ENCODE data around the gene TTC28. TPM values are rescaled to one million over a fixed set of nuclear protein-coding genes. Genes with fewer than 3 reads are reported as not detected.

Gene TTC28
- polyA plus RNA-seq, 6 donors from 2014 or later, result 2.2 to 5.0 (median 2.9) TPM

GRCh38 chr22:27985323-27986275 lies 694.0 kb downstream of the TTC28 start:
- Mint-ChIP-seq H3K36me3 (peaks cover 7 to 8% of the 10 kb centered on the region in 2 donors), H3K9me3 (no peaks in the 10 kb centered on the region), H3K4me3 (no peak overlapping the region), H3K27ac (peak overlapping the region in 1 of 6 donors; percentile 47), H3K4me1 (peaks cover 0 to 7% (median 0%) of the 10 kb centered on the region in 3 donors), H3K27me3 (no peaks in the 10 kb centered on the region)
- ATAC-seq (ENCODE audit: low read depth in 2 of 2), result no peak
- DNase-seq, result no peak

GRCh38 chr22:27984723-27985122 lies 694.9 kb downstream of the TTC28 start:
- Mint-ChIP-seq H3K36me3 (peaks cover 7 to 8% of the 10 kb centered on the region in 2 donors), H3K27ac (no peak overlapping the region), H3K4me1 (peaks cover 0 to 7% (median 0%) of the 10 kb centered on the region in 3 donors), H3K9me3 (no peaks in the 10 kb centered on the region), H3K27me3 (no peaks in the 10 kb centered on the region), H3K4me3 (no peak overlapping the region)
- ATAC-seq (ENCODE audit: low read depth in 2 of 2) (no peak), DNase-seq (no peak)

DNA sequence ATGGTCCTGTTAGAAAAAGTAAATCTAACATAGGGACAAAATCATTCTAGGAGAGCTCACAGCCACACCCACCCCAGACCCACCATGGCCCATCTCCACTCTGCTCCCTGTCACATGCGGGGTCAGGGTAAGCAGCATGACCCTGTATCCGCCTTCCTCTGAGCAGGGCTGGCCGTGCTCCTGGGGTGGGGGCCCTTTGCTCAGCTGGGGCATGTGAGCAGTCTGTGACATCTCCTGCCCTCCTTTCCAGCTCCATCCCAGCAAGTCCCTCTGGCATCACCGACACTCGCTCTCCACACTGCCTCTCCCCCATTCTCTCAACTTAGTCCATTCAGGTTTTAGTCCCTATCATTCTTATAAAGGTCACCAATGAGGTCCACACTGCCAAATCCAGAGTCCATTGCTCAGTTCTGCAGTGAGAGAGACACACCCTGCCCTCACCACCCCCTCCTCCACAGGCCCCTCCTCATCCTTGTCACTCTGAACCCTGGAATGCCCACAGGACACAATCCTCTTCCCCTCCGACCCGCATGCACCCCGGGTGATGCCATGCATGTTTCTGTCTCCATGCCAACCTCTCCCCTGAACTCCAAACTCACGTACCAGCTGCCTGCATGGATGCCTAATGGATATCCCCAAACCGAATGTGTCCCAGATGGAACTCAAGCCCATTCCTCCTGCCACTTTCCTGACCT lies 695.5 kb downstream of the TTC28 start:
- no peaks in the 10 kb centered on the region for H3K9me3 Mint-ChIP-seq
- H3K36me3 Mint-ChIP-seq, result peaks cover 7 to 8% of the 10 kb centered on the region in 2 donors
- peak overlapping the region in 3 of 6 donors; percentile 0 to 83 (median 3) for H3K27ac Mint-ChIP-seq
- ATAC-seq (ENCODE audit: low read depth in 2 of 2) (no peak), DNase-seq (no peak)
- H3K4me1 Mint-ChIP-seq, result peaks cover 0 to 7% (median 0%) of the 10 kb centered on the region in 3 donors
- no peak overlapping the region for H3K4me3 Mint-ChIP-seq
- H3K27me3 Mint-ChIP-seq, result no peaks in the 10 kb centered on the region

GRCh38 chr22:27983361-27983791 lies 696.3 kb downstream of the TTC28 start:
- no peaks in the 10 kb centered on the region for H3K9me3 Mint-ChIP-seq
- no peak overlapping the region for H3K4me3 Mint-ChIP-seq
- peaks cover 7 to 8% of the 10 kb centered on the region in 2 donors for H3K36me3 Mint-ChIP-seq
- ATAC-seq (ENCODE audit: low read depth in 2 of 2) (no peak), DNase-seq (no peak)
- peaks cover 0 to 7% (median 0%) of the 10 kb centered on the region in 3 donors for H3K4me1 Mint-ChIP-seq
- H3K27me3 Mint-ChIP-seq, result no peaks in the 10 kb centered on the region
- H3K27ac Mint-ChIP-seq, result peak overlapping the region in 1 of 6 donors; percentile 14

DNA sequence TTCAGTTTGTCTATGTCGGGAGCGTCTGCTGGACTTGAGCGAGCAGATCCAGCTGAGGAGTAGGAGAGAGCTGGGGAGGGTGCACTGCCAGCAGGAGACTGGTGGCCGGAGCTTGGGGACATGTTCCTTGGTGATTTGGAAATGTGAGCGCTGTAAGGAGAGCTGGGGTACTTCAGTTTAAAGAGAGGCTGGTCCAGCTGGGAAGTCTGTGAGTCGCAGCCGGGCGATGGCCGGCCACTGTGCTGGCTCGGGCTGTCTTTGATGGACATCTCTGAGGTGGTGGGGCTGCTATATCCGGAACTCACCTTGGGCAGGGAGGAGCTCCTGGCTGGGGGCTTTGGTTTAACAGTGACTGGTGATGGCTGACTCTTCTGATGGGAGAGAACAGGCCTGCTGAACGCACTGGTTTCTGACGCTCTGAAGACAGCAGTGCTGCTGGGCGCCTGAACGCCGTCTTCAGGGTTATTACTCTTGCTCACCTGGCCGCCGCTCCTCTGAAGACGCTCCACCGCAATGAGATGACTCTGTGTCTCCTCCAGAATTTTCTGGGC lies 696.9 kb downstream of the TTC28 start:
- Mint-ChIP-seq H3K27me3 (no peaks in the 10 kb centered on the region), H3K4me1 (peaks cover 0 to 7% (median 0%) of the 10 kb centered on the region in 3 donors), H3K4me3 (no peak overlapping the region), H3K9me3 (no peaks in the 10 kb centered on the region), H3K27ac (no peak overlapping the region), H3K36me3 (peaks cover 7 to 14% of the 10 kb centered on the region in 2 donors)
- ATAC-seq (ENCODE audit: low read depth in 2 of 2), result no peak
- no peak for DNase-seq

DNA sequence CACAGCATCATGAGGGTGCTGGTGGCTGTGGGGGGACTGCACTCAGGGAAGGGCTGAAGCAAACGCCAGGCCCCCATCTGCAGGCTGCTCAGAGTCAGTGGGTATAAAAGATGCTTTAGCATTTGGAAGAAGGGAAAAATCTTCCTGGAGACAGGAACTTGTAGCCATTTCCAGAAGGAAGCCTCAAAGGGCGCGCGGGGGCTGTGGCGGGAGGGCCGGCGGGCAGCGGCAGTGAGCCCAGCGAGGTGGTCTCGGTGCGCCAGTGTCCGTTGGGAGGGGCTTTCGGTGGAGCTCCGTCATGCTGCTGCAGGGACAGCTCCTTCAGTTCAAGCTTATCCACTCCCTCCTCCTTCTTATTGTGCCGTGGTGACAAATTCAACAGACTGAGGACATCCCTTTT lies 697.5 kb downstream of the TTC28 start:
- H3K36me3 Mint-ChIP-seq, result peaks cover 7 to 14% of the 10 kb centered on the region in 2 donors
- DNase-seq, result no peak
- no peaks in the 10 kb centered on the region for H3K9me3 Mint-ChIP-seq
- no peak for ATAC-seq (ENCODE audit: low read depth in 2 of 2)
- H3K27ac Mint-ChIP-seq, result no peak overlapping the region
- H3K4me1 Mint-ChIP-seq, result peaks cover 0 to 7% (median 0%) of the 10 kb centered on the region in 3 donors
- H3K4me3 Mint-ChIP-seq, result no peak overlapping the region
- no peaks in the 10 kb centered on the region for H3K27me3 Mint-ChIP-seq

GRCh38 chr22:27980424-27981148 lies 699.1 kb downstream of the TTC28 start:
- Mint-ChIP-seq H3K9me3 (no peaks in the 10 kb centered on the region), H3K36me3 (peaks cover 7 to 10% of the 10 kb centered on the region in 2 donors), H3K4me1 (peaks cover 0 to 7% (median 0%) of the 10 kb centered on the region in 3 donors), H3K27me3 (no peaks in the 10 kb centered on the region), H3K27ac (no peak overlapping the region), H3K4me3 (peak overlapping the region in 1 of 8 donors; percentile 30)
- no peak for ATAC-seq (ENCODE audit: low read depth in 2 of 2)
- DNase-seq, result no peak

GRCh38 chr22:27978802-27979201 lies 700.8 kb downstream of the TTC28 start:
- Mint-ChIP-seq H3K9me3 (no peaks in the 10 kb centered on the region), H3K4me3 (no peak overlapping the region), H3K27ac (no peak overlapping the region), H3K36me3 (peaks cover 7 to 10% of the 10 kb centered on the region in 2 donors), H3K27me3 (no peaks in the 10 kb centered on the region), H3K4me1 (peaks cover 0 to 7% (median 0%) of the 10 kb centered on the region in 3 donors)
- DNase-seq (no peak), ATAC-seq (ENCODE audit: low read depth in 2 of 2) (no peak)

GRCh38 chr22:27978317-27978716 lies 701.3 kb downstream of the TTC28 start:
- no peaks in the 10 kb centered on the region for H3K27me3 Mint-ChIP-seq
- peaks cover 0 to 7% (median 0%) of the 10 kb centered on the region in 3 donors for H3K4me1 Mint-ChIP-seq
- peaks cover 7 to 10% of the 10 kb centered on the region in 2 donors for H3K36me3 Mint-ChIP-seq
- no peak for DNase-seq
- no peak for ATAC-seq (ENCODE audit: low read depth in 2 of 2)
- no peak overlapping the region for H3K27ac Mint-ChIP-seq
- no peak overlapping the region for H3K4me3 Mint-ChIP-seq
- no peaks in the 10 kb centered on the region for H3K9me3 Mint-ChIP-seq

- Mint-ChIP-seq H3K36me3 (peaks cover 6 to 8% of the 10 kb centered on the region in 2 donors), H3K27me3 (no peaks in the 10 kb centered on the region), H3K27ac (no peak overlapping the region), H3K9me3 (peaks cover 0 to 4% (median 0%) of the 10 kb centered on the region in 7 donors), H3K4me1 (peaks cover 0 to 3% (median 0%) of the 10 kb centered on the region in 3 donors), H3K4me3 (no peak overlapping the region)
- DNase-seq (no peak), ATAC-seq (ENCODE audit: low read depth in 2 of 2) (no peak)
Observed at GRCh38 chr22:27976586-27976985, 703.1 kb downstream of the TTC28 start.

DNA sequence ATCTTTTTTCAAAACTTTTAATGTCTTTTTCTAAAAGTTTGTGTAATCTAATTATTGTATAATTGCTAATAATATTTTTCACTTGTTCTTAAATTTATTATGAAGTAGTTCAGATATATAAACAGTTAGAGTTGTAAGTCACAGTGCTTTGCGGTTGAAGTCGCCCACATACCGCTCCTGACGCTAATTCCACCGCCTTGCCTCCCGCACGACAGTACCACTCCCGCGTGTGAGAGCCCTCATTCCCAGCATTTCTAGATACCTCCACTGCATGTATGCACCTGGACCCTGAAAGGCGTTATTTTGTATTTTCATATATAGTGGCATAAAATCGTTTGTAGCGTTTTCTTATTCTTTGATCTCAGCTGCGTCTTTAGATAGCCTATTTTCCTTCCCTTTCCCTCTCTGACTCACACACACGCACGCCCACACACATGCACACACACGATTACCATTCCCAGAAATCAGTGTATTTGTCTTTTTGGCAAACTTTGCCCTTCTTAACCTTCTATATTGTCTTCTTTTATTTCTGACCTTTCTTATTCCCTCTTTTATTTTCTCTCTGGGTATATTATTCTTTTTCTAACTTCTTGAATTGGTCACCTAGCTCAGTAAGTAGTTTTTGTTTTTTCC lies 704.1 kb downstream of the TTC28 start:
- peaks cover 9 to 10% of the 10 kb centered on the region in 2 donors for H3K36me3 Mint-ChIP-seq
- DNase-seq, result no peak
- no peaks in the 10 kb centered on the region for H3K27me3 Mint-ChIP-seq
- H3K9me3 Mint-ChIP-seq, result peaks cover 0 to 6% (median 3%) of the 10 kb centered on the region in 7 donors
- no peak overlapping the region for H3K4me3 Mint-ChIP-seq
- H3K27ac Mint-ChIP-seq, result no peak overlapping the region
- no peak for ATAC-seq (ENCODE audit: low read depth in 2 of 2)
- no peaks in the 10 kb centered on the region for H3K4me1 Mint-ChIP-seq

DNA sequence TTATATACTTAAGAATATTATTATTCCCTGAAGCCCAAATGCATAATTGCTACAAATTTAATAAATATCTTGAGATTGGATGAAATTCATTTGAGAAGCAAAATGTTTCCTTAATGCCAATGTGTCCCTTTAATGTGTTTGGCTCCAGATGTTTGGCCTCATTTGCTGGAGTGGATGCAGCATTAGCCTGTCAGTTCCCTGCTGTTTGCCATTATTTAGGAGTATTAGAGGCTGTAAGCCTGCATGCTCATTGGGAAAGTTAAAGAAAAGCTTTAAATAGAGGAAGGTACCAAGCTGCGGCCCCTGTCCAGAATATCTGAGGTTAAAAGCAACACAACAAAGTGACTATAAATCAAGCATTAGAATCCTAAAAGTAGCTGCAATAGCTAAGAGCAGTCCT lies 705.8 kb downstream of the TTC28 start:
- H3K9me3 Mint-ChIP-seq, result peaks cover 0 to 13% (median 4%) of the 10 kb centered on the region in 7 donors
- DNase-seq (no peak), ATAC-seq (ENCODE audit: low read depth in 2 of 2) (no peak)
- no peaks in the 10 kb centered on the region for H3K27me3 Mint-ChIP-seq
- H3K27ac Mint-ChIP-seq, result no peak overlapping the region
- peaks cover 10 to 26% of the 10 kb centered on the region in 2 donors for H3K36me3 Mint-ChIP-seq
- no peak overlapping the region for H3K4me3 Mint-ChIP-seq
- H3K4me1 Mint-ChIP-seq, result no peaks in the 10 kb centered on the region
